H1 (cell line): ENCODE data around the gene STK32C.

ENCODE experiments used
- BRCA1 ChIP-seq: IDR thresholded peaks from 2 replicates; pipeline ENCODE4 v1.6.1; 2012; ENCODE audit warnings: low read depth, low read length, improper control_type of control experiment
- EGR1 ChIP-seq: IDR thresholded peaks from 2 replicates; pipeline ENCODE4 v1.6.1; 2011; ENCODE audit warnings: low read depth, low read length, borderline replicate concordance
- GTF2F1 ChIP-seq: IDR thresholded peaks from 2 replicates; pipeline ENCODE4 v1.6.1; 2012; ENCODE audit warnings: low read depth, low read length, improper control_type of control experiment, borderline replicate concordance
- HDAC2 ChIP-seq, 2 experiments: fragments of 300-600 bp in 1 of 2; sonication (generic) in 1 of 2; IDR thresholded peaks; 2 replicates each; pipeline ENCODE4 v1.6.1; 2011 to 2012; ENCODE audit warnings: low read depth in 2 of 2, low read length in 2 of 2, mild to moderate bottlenecking in 2 of 2, moderate library complexity in 2 of 2, borderline replicate concordance in 1 of 2, inconsistent platforms in 1 of 2
- KDM1A ChIP-seq: fragments of 200-600, 300-600 bp; sonication (generic); IDR thresholded peaks from 2 replicates; pipeline ENCODE4 v1.7.1; 2016; ENCODE audit warnings: mild to moderate bottlenecking, low read length, borderline replicate concordance
- POLR2A ChIP-seq, 2 experiments: IDR thresholded peaks; 1 replicate in 1 of 2; 2 replicates in 1 of 2; pipeline ENCODE4 v1.6.1; 2011; ENCODE audit warnings: low read depth in 2 of 2, low read length in 2 of 2, mild to moderate bottlenecking in 2 of 2; ENCODE audit errors: control extremely low read depth in 1 of 2
- SUZ12 ChIP-seq: fragments of 200-600 bp; sonication (generic); IDR thresholded peaks from 2 replicates; pipeline ENCODE4 v1.6.1; 2012; ENCODE audit warnings: mild to moderate bottlenecking, inconsistent platforms, low read length, moderate library complexity, mixed read lengths
- TCF12 ChIP-seq: IDR thresholded peaks from 2 replicates; pipeline ENCODE4 v1.6.1; 2011; ENCODE audit warnings: low read depth, mild to moderate bottlenecking, low read length
- TEAD4 ChIP-seq: IDR thresholded peaks from 2 replicates; pipeline ENCODE4 v1.6.1; 2012; ENCODE audit warnings: low read depth, low read length, inconsistent platforms, mixed read lengths
- TF ChIP-seq, protein P1 (sequence below), 3 experiments: IDR thresholded peaks; 1 replicate in 2 of 3; 2 replicates in 1 of 3; pipeline versions ENCODE4 v1.5.1 to v1.6.1; 2011; ENCODE audit warnings: low read length in 3 of 3, mild to moderate bottlenecking in 3 of 3, inconsistent platforms in 2 of 3, low read depth in 1 of 3, moderate library complexity in 1 of 3; ENCODE audit not compliant: insufficient read depth in 1 of 3; ENCODE audit errors: control extremely low read depth in 1 of 3
- TF ChIP-seq, protein P2 (sequence below): IDR thresholded peaks from 2 replicates; pipeline ENCODE4 v1.6.1; 2012; ENCODE audit warnings: low read length, inconsistent platforms

DNA sequence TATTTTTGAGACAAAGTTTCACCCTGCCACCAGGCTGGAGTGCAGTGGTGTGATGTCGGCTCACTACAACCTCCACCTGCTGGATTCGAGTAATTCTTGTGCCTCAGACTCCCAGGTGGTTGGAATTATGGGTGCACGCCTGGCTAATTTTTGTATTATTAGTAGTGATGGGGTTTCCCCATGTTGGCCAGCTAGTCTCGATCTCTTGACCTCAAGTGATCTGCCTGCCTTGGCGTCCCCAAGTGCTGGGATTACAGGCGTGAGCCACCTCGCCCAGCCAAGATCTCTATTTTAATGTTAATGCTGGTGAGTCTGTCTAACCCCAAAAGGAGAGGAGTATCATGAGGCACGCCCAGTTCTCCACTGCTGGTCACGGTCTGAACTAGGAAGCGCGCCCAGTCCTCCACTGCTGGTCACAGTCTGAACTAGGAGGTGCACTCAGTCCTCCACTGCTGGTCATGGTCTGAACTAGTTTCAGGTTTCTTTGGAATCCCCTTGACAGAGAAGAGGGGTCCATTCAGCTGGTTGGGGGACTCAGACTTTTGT lies 18.7 kb upstream of the STK32C start:
- TF ChIP-seq SUZ12 = no peak
- TF ChIP-seq EGR1 = no peak
- no peak for TF ChIP-seq HDAC2 (IDR thresholded peaks at IDR 0.05; ENCODE audit: borderline replicate concordance in 1 of 2, low read depth in 2 of 2, low read length in 2 of 2)
- no peak for TF ChIP-seq TCF12
- TF ChIP-seq, protein P1, sequence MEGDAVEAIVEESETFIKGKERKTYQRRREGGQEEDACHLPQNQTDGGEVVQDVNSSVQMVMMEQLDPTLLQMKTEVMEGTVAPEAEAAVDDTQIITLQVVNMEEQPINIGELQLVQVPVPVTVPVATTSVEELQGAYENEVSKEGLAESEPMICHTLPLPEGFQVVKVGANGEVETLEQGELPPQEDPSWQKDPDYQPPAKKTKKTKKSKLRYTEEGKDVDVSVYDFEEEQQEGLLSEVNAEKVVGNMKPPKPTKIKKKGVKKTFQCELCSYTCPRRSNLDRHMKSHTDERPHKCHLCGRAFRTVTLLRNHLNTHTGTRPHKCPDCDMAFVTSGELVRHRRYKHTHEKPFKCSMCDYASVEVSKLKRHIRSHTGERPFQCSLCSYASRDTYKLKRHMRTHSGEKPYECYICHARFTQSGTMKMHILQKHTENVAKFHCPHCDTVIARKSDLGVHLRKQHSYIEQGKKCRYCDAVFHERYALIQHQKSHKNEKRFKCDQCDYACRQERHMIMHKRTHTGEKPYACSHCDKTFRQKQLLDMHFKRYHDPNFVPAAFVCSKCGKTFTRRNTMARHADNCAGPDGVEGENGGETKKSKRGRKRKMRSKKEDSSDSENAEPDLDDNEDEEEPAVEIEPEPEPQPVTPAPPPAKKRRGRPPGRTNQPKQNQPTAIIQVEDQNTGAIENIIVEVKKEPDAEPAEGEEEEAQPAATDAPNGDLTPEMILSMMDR (IDR thresholded peaks at IDR 0.05; ENCODE audit: control extremely low read depth in 1 of 3, insufficient read depth in 1 of 3, low read depth in 1 of 3, low read length in 3 of 3) = no peak
- TF ChIP-seq POLR2A (IDR thresholded peaks at IDR 0.05; ENCODE audit: control extremely low read depth in 1 of 2, low read depth in 2 of 2, low read length in 2 of 2) = no peak
- TF ChIP-seq TEAD4 = no peak
- TF ChIP-seq, protein P2, sequence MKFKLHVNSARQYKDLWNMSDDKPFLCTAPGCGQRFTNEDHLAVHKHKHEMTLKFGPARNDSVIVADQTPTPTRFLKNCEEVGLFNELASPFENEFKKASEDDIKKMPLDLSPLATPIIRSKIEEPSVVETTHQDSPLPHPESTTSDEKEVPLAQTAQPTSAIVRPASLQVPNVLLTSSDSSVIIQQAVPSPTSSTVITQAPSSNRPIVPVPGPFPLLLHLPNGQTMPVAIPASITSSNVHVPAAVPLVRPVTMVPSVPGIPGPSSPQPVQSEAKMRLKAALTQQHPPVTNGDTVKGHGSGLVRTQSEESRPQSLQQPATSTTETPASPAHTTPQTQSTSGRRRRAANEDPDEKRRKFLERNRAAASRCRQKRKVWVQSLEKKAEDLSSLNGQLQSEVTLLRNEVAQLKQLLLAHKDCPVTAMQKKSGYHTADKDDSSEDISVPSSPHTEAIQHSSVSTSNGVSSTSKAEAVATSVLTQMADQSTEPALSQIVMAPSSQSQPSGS = no peak
- TF ChIP-seq KDM1A = no peak
- no peak for TF ChIP-seq BRCA1
- TF ChIP-seq GTF2F1 = no peak
